ENCODE data around the gene EFCAB8.

DNA sequence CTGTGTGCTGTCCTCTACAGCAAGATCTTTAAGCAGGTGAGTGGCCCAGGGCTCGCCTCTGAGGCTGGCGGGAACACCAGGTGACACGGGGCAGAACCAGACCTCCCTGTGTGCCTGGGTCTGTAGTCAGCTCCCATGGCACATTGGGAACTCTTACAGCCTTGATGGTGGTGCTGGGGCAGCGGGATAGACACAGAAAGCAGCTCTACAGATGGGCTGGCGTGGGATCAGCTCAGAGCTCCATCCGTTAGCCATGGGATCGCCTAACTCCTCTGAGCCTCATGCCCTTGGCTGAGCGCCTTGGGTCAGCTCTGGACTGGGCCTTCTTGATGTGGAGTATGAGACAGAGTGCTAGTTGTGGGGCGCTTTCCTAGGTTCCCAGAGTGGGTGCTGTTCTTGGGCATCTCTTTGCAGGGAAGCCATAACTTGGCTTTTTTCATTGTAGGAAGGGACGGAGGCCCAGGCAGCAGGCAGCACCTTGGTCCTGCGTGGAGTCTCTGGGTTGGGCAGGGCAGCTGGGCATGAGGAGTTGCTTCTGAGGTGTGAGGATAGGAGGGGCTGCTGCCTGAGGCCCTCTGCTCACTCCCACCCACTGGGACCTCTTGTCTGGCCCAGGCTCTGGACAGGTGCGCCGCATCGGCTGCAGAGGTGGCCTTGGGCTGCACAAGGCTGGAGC lies 51.3 kb downstream of the EFCAB8 start:
- TF ChIP-seq CTCF (IDR thresholded peaks at IDR 0.05) (no peak), POLR2A (IDR thresholded peaks at IDR 0.05) (no peak)

Measured in stomach (tissue), 4 donors.